Activated CD4-positive, alpha-beta T cell treated with anti-CD3 and anti-CD28 coated beads, Interleukin-2, amount 10 ng/mL, durations not matched to agents 7 days and 5 days (primary cell): ENCODE data around the gene TMEM121. TPM values are rescaled to one million over a fixed set of nuclear protein-coding genes. Genes with fewer than 3 reads are reported as not detected.

Experiments used
- CTCF ChIA-PET: fragments of 350-600 bp; sonication (Branson Sonifier 250); formaldehyde crosslinking; loops from one replicate; lab custom pipeline; 2021; ENCODE audit warnings: antibody characterized with exemption; lab: Charles Lee
- POLR2A ChIA-PET: fragments of 350-600 bp; sonication (Branson Sonifier 250); formaldehyde crosslinking; loops from one replicate; lab custom pipeline; 2021; ENCODE audit warnings: antibody characterized with exemption; lab: Charles Lee
- DNase-seq: peaks from one replicate; pipeline ENCODE4 v3.0.0-alpha.2; 2020
- H3K27ac Mint-ChIP-seq: one replicate; pipeline ENCODE4 v1.8.0; 2021; ENCODE audit warnings: mild to moderate bottlenecking, moderate library complexity, mixed read lengths
- H3K27me3 Mint-ChIP-seq: one replicate; pipeline ENCODE4 v1.8.0; 2021; ENCODE audit warnings: mixed read lengths
- H3K36me3 Mint-ChIP-seq: one replicate; pipeline ENCODE4 v1.8.0; 2021; ENCODE audit warnings: low read depth, mixed read lengths
- H3K4me1 Mint-ChIP-seq: one replicate; pipeline ENCODE4 v1.8.0; 2021; ENCODE audit warnings: mixed read lengths
- H3K4me3 Mint-ChIP-seq: one replicate; pipeline ENCODE4 v1.8.0; 2021; ENCODE audit warnings: mild to moderate bottlenecking, moderate library complexity, mixed read lengths
- H3K9me3 Mint-ChIP-seq: one replicate; pipeline ENCODE4 v1.8.0; 2021; ENCODE audit warnings: mixed read lengths
- total RNA-seq, 2 experiments: library from RNA; stranded (reverse); gene quantifications; one replicate each; pipeline ENCODE4 v1.2.3, GENCODE V29; 2021

Gene TMEM121
- total RNA-seq, result 1 to 10 TPM; 4.6 TPM

DNA sequence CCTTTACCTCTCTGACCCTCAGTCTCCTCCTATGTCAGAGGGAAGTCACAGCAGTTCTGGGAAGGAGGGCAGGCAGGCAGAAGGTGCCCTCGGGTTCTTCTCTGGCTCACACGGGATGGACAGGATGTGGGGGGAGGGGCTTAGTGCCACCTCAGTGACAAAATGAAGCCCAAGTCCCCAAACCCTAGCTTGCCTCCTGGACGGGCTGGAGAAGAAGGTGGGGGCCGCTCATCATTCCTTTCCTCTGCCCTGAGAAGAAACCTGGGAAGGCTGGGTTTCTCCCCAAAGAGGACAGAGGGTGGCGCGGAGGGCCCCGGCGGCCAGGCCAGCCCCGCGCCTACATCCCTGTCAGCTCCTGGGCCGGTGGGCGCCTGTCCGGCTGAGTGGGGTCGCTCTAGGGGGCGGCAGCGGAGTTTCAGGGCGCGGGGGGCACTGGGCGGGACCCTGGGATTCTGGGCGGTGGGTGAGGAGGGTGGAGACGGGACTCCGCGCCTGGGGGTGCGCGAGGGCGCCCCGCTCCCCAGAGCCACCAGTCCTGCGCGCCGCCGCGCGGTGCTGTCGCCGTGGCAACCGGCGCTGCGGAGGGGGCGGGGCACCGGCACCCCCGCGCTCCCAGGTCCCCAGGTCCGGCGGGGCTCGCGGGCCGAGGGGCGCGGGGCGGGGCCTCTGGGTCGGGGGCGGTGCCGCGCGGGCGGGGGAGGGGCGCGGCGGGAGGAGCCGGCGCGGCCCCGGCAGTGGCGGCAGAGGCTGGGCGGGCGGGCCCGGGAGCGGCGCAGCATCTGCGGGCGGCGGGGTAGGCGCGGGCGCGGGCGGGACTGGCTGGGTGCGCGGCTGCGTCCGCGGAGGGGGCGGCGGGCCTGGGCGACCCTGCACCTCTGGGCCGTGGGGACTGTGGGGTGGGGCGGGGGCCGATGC, at the start of gene TMEM121:
TMEM121 (plus strand) TSS at position 723 of the 915 bp plus-strand sequence. CDS start 2,252 bp downstream, outside the sequence.
- Mint-ChIP-seq H3K27me3 (peaks cover 33% of the 10 kb centered on the region), H3K36me3 (no peaks in the 10 kb centered on the region), H3K9me3 (no peaks in the 10 kb centered on the region), H3K4me3 (peak within 1 kb of the TSS; percentile 69), H3K4me1 (peaks cover 25% of the 10 kb centered on the region), H3K27ac (peak within 1 kb of the TSS; percentile 77)
- POLR2A ChIA-PET, result no interaction called here
- CTCF ChIA-PET, result interaction anchor here (1.0 kb wide), 2 partner anchors 10 to 45 kb away, joined by 3 to 4 read pairs; no protein-coding TSS in a partner anchor
- DNase-seq, result peak; percentile 27

- Mint-ChIP-seq H3K27me3 (peaks cover 29% of the 10 kb centered on the region), H3K4me3 (no peak overlapping the region), H3K9me3 (no peaks in the 10 kb centered on the region), H3K27ac (peak overlapping the region; percentile 41), H3K4me1 (peaks cover 25% of the 10 kb centered on the region), H3K36me3 (peaks cover 4% of the 10 kb centered on the region)
- ChIA-PET CTCF (interaction anchor here (1.8 to 2.2 kb wide), 2 partner anchors 13 to 15 kb away, joined by 5 read pairs; no protein-coding TSS in a partner anchor), POLR2A (no interaction called here)
- no peak for DNase-seq
These were observed 49.3 kb upstream of the TMEM121 start for GRCh38 chr14:105476831-105477659.

GRCh38 chr14:105477660-105478397, 48.6 kb upstream of the TMEM121 start:
- Mint-ChIP-seq H3K27ac (no peak overlapping the region), H3K4me1 (peaks cover 33% of the 10 kb centered on the region), H3K4me3 (no peak overlapping the region), H3K27me3 (peaks cover 29% of the 10 kb centered on the region), H3K36me3 (peaks cover 4% of the 10 kb centered on the region), H3K9me3 (no peaks in the 10 kb centered on the region)
- CTCF ChIA-PET, result no interaction called here
- POLR2A ChIA-PET, result no interaction called here
- DNase-seq, result peak; percentile 22

- CTCF ChIA-PET, result interaction anchor here (0.8 kb wide), 1 partner anchor 14 kb away, joined by 3 read pairs; no protein-coding TSS in a partner anchor
- POLR2A ChIA-PET, result no interaction called here
- peaks cover 4% of the 10 kb centered on the region for H3K36me3 Mint-ChIP-seq
- DNase-seq, result no peak
- no peak overlapping the region for H3K27ac Mint-ChIP-seq
- no peak overlapping the region for H3K4me3 Mint-ChIP-seq
- H3K4me1 Mint-ChIP-seq, result peaks cover 33% of the 10 kb centered on the region
- H3K27me3 Mint-ChIP-seq, result peaks cover 29% of the 10 kb centered on the region
- H3K9me3 Mint-ChIP-seq, result no peaks in the 10 kb centered on the region
These were observed 47.8 kb upstream of the TMEM121 start for GRCh38 chr14:105478398-105479251.

GRCh38 chr14:105479431-105480158, 46.8 kb upstream of the TMEM121 start:
- peaks cover 4% of the 10 kb centered on the region for H3K36me3 Mint-ChIP-seq
- no peak overlapping the region for H3K4me3 Mint-ChIP-seq
- H3K27ac Mint-ChIP-seq, result peak overlapping the region; percentile 79
- no peaks in the 10 kb centered on the region for H3K9me3 Mint-ChIP-seq
- peaks cover 29% of the 10 kb centered on the region for H3K27me3 Mint-ChIP-seq
- CTCF ChIA-PET, result interaction anchor here (1.0 to 4.0 kb wide), 3 partner anchors 9 to 172 kb away, joined by 3 to 69 read pairs (median 41); partner anchors contain the start of gene TEDC1
- H3K4me1 Mint-ChIP-seq, result peaks cover 37% of the 10 kb centered on the region
- POLR2A ChIA-PET, result no interaction called here
- no peak for DNase-seq

DNA sequence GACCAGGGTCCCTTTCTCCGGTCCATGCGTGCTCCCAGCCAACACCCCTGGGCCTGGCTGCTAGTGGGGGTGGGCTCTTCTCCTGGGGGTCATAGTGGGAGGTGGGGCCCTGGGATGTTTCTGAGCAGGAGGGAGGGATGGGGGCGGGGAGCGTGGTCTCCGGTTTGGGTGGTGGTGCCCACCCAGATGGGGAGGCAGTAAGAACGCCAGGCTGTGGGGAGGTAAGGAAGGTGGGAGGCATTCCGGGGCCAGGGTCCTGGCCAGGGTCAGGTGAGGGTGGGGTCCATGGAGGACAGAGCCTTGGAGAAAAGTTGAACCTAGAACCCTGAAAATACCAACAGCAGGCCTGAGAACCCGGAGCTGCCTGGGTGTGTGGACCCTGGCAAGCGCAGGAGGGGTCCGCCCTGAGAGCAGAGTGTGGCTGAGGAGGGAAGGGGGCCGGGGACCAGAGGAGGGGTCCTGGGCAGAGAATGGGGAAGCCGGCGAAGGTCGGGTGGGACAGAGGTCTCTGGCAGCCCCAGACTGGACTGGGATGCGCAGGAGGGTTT, 46.1 kb upstream of the TMEM121 start:
- peaks cover 4% of the 10 kb centered on the region for H3K36me3 Mint-ChIP-seq
- H3K4me3 Mint-ChIP-seq, result no peak overlapping the region
- peak overlapping the region; percentile 36 for H3K27ac Mint-ChIP-seq
- ChIA-PET POLR2A (interaction anchor here (1.1 kb wide), 1 partner anchor 10 kb away, joined by 5 read pairs; no protein-coding TSS in a partner anchor), CTCF (interaction anchor here (0.6 to 4.0 kb wide), 31 partner anchors 10 to 237 kb away, joined by 3 to 69 read pairs (median 4); partner anchors contain the start of gene TEDC1)
- peaks cover 28% of the 10 kb centered on the region for H3K27me3 Mint-ChIP-seq
- H3K9me3 Mint-ChIP-seq, result no peaks in the 10 kb centered on the region
- DNase-seq, result no peak
- peaks cover 41% of the 10 kb centered on the region for H3K4me1 Mint-ChIP-seq

- Mint-ChIP-seq H3K4me1 (peaks cover 47% of the 10 kb centered on the region), H3K36me3 (peaks cover 4% of the 10 kb centered on the region), H3K27me3 (peaks cover 22% of the 10 kb centered on the region), H3K27ac (peak overlapping the region; percentile 98), H3K4me3 (peak overlapping the region; percentile 57), H3K9me3 (no peaks in the 10 kb centered on the region)
- DNase-seq, result peak; percentile 87
- POLR2A ChIA-PET, result interaction anchor here (0.5 to 1.1 kb wide), 3 partner anchors 9 to 180 kb away, joined by 3 to 5 read pairs (median 3); partner anchors contain the start of genes BRF1 and TEDC1
- CTCF ChIA-PET, result interaction anchor here (0.6 to 4.0 kb wide), 34 partner anchors 9 to 238 kb away, joined by 3 to 69 read pairs (median 4); partner anchors contain the start of gene TEDC1
These were observed 45.3 kb upstream of the TMEM121 start for GRCh38 chr14:105480807-105481801.

- H3K9me3 Mint-ChIP-seq, result no peaks in the 10 kb centered on the region
- POLR2A ChIA-PET, result interaction anchor here (1.0 kb wide), 1 partner anchor 10 kb away, joined by 3 read pairs; the partner anchor contains the start of gene TEDC1
- CTCF ChIA-PET, result interaction anchor here (1.5 to 4.0 kb wide), 8 partner anchors 9 to 181 kb away, joined by 3 to 69 read pairs (median 8); partner anchors contain the start of gene TEDC1
- H3K36me3 Mint-ChIP-seq, result peaks cover 4% of the 10 kb centered on the region
- peaks cover 19% of the 10 kb centered on the region for H3K27me3 Mint-ChIP-seq
- H3K27ac Mint-ChIP-seq, result peak overlapping the region; percentile 98
- peaks cover 52% of the 10 kb centered on the region for H3K4me1 Mint-ChIP-seq
- DNase-seq, result peak; percentile 98
- H3K4me3 Mint-ChIP-seq, result peak overlapping the region; percentile 58
These were observed 44.4 kb upstream of the TMEM121 start for GRCh38 chr14:105481886-105482457.

DNA sequence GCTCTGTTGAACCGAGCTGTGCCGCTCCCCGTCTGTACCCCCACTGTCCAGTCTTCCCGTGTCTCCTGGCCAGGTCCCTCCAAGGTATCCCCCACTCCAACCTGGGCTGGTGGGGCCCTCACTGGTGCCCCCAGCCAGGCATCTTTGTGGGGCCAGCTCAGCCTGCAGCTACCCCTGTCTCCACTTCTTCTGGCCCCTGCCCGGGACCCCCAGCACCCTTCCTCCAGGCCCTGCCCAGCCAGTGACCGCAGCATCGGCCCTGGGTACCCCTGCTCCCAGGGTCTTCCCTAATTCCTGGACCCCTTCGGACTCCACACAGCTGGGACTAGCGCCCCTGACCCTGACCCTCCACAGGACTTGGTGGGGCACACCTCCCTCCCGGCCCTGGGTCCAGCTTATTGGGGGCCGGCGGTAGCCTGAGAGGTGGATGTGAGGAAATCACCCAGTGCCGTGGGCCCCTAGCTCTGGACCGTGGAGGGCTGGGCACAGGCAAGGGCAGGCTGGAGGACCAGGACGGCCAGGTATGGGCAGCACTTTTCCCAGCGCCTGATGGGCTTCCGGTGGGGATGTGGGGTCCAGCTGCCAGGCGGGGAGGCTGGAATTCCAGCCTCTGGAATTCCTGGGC, 43.8 kb upstream of the TMEM121 start:
- Mint-ChIP-seq H3K27me3 (peaks cover 15% of the 10 kb centered on the region), H3K27ac (peak overlapping the region; percentile 98), H3K4me1 (peaks cover 47% of the 10 kb centered on the region), H3K9me3 (no peaks in the 10 kb centered on the region), H3K36me3 (peaks cover 2% of the 10 kb centered on the region), H3K4me3 (peak overlapping the region; percentile 58)
- ChIA-PET POLR2A (interaction anchor here (1.0 kb wide), 1 partner anchor 9 kb away, joined by 3 read pairs; the partner anchor contains the start of gene TEDC1), CTCF (interaction anchor here (1.5 to 4.0 kb wide), 6 partner anchors 12 to 181 kb away, joined by 3 to 41 read pairs (median 7); no protein-coding TSS in a partner anchor)
- DNase-seq, result no peak
